Ramos (cell line): ENCODE data around the gene C3orf20.
"Not testable (repeated sequence)": the region's sequence is repeated elsewhere in the genome, so short reads cannot be mapped to it uniquely, and the experiment has no call there.

Source experiments
- in situ Hi-C: fragments of 300-500 bp; cut with MboI; formaldehyde crosslinking; loops from one replicate; pipeline ENCODE4 v1.14.3; 2022; ENCODE audit warnings: low sequenced_read_pairs; ENCODE audit not compliant: unreplicated experiment

C3orf20 gene

GRCh38 chr3:14730703-14731382, 55.9 kb downstream of the C3orf20 start:
- in situ Hi-C loops = no loop called here

GRCh38 chr3:14740983-14741382, 66.0 kb downstream of the C3orf20 start:
- in situ Hi-C loops = no loop called here

GRCh38 chr3:14741510-14741909, 66.6 kb downstream of the C3orf20 start:
- in situ Hi-C loops = no loop called here

GRCh38 chr3:14744556-14744955, 69.6 kb downstream of the C3orf20 start:
- in situ Hi-C loops = no loop called here

- in situ Hi-C loops = no loop called here
Observed at GRCh38 chr3:14750650-14751049, 75.7 kb downstream of the C3orf20 start.

- in situ Hi-C loops = not testable (repeated sequence)
Observed at GRCh38 chr3:14752979-14753378, 78.0 kb downstream of the C3orf20 start.

- in situ Hi-C loops = no loop called here
Observed at GRCh38 chr3:14757153-14757700, 82.3 kb downstream of the C3orf20 start.

GRCh38 chr3:14758297-14758696, 83.4 kb downstream of the C3orf20 start:
- in situ Hi-C loops = no loop called here

GRCh38 chr3:14758959-14759358, 84.0 kb downstream of the C3orf20 start:
- in situ Hi-C loops = no loop called here

- in situ Hi-C loops = no loop called here
Observed at GRCh38 chr3:14760185-14760584, 85.2 kb downstream of the C3orf20 start.

GRCh38 chr3:14761121-14761672, 86.3 kb downstream of the C3orf20 start:
- in situ Hi-C loops = no loop called here

- in situ Hi-C loops = no loop called here
Observed at GRCh38 chr3:14761866-14762265, 86.9 kb downstream of the C3orf20 start.

GRCh38 chr3:14762701-14763100, 87.8 kb downstream of the C3orf20 start:
- in situ Hi-C loops = no loop called here

- in situ Hi-C loops = no loop called here
Observed at GRCh38 chr3:14764331-14765059, 89.6 kb downstream of the C3orf20 start.

GRCh38 chr3:14765060-14765400, 90.1 kb downstream of the C3orf20 start:
- in situ Hi-C loops = no loop called here

- in situ Hi-C loops = no loop called here
Observed at GRCh38 chr3:14765576-14766427, 90.9 kb downstream of the C3orf20 start.

GRCh38 chr3:14766428-14767244, 91.7 kb downstream of the C3orf20 start:
- in situ Hi-C loops = no loop called here

- in situ Hi-C loops = no loop called here
Observed at GRCh38 chr3:14767245-14768051, 92.5 kb downstream of the C3orf20 start.
